H9 (cell line): ENCODE data around the gene CPA2. TPM values are rescaled to one million over a fixed set of nuclear protein-coding genes. Genes with fewer than 3 reads are reported as not detected.
"Not testable (repeated sequence)": the region's sequence is repeated elsewhere in the genome, so short reads cannot be mapped to it uniquely, and the experiment has no call there.

Source experiments
- DNase-seq: peaks from one replicate; pipeline ENCODE4 v3.0.0-alpha.2; 2017
- H2AFZ ChIP-seq: one replicate; pipeline ENCODE4 v1.6.1; 2013; ENCODE audit warnings: mild to moderate bottlenecking, low read length, control low read depth, moderate library complexity
- H2AK5ac ChIP-seq: 2 replicates; pipeline ENCODE4 v1.6.1; 2013; ENCODE audit warnings: low read length, control low read depth, mixed read lengths; ENCODE audit not compliant: insufficient read length
- H2BK120ac ChIP-seq: one replicate; pipeline ENCODE4 v1.6.1; 2013; ENCODE audit warnings: low read depth, mild to moderate bottlenecking, low read length, control low read depth, inconsistent platforms; ENCODE audit not compliant: poor library complexity, severe bottlenecking
- H2BK12ac ChIP-seq: 2 replicates; pipeline ENCODE4 v1.6.1; 2013; ENCODE audit warnings: low read length, control low read depth, mixed read lengths, low read depth; ENCODE audit not compliant: insufficient read length
- H2BK15ac ChIP-seq: 2 replicates; pipeline ENCODE4 v1.6.1; 2013; ENCODE audit warnings: low read depth, low read length, control low read depth
- H2BK20ac ChIP-seq: one replicate; pipeline ENCODE4 v1.6.1; 2013; ENCODE audit warnings: low read depth, mild to moderate bottlenecking, low read length, control low read depth, inconsistent platforms; ENCODE audit not compliant: poor library complexity, severe bottlenecking
- H2BK5ac ChIP-seq: 2 replicates; pipeline ENCODE4 v1.6.1; 2013; ENCODE audit warnings: low read length, control low read depth, mixed read lengths; ENCODE audit not compliant: insufficient read length
- H3K14ac ChIP-seq: 2 replicates; pipeline ENCODE4 v1.6.1; 2013; ENCODE audit warnings: low read length, control low read depth; ENCODE audit not compliant: insufficient read depth
- H3K18ac ChIP-seq: 2 replicates; pipeline ENCODE4 v1.6.1; 2013; ENCODE audit warnings: low read depth, mild to moderate bottlenecking, mixed read lengths, low read length, control low read depth; ENCODE audit not compliant: insufficient read length
- H3K23ac ChIP-seq: 2 replicates; pipeline ENCODE4 v1.6.1; 2013; ENCODE audit warnings: low read length, control low read depth, mixed read lengths, low read depth; ENCODE audit not compliant: insufficient read length
- H3K23me2 ChIP-seq: 2 replicates; pipeline ENCODE4 v1.6.1; 2013; ENCODE audit warnings: low read depth, mild to moderate bottlenecking, mixed read lengths, low read length, control low read depth; ENCODE audit not compliant: insufficient read length, poor library complexity, severe bottlenecking
- H3K27ac ChIP-seq: 2 replicates; pipeline ENCODE4 v1.5.1; 2013; ENCODE audit warnings: low read length, control low read depth, mixed read lengths, low read depth; ENCODE audit not compliant: insufficient read length
- H3K27me3 ChIP-seq: 2 replicates; pipeline ENCODE4 v1.6.1; 2013; ENCODE audit warnings: low read length, control low read depth, inconsistent platforms; ENCODE audit not compliant: insufficient read depth
- H3K4ac ChIP-seq: 2 replicates; pipeline ENCODE4 v1.6.1; 2013; ENCODE audit warnings: low read depth, mild to moderate bottlenecking, control low read depth, inconsistent platforms, low read length, moderate library complexity
- H3K4me1 ChIP-seq: 2 replicates; pipeline ENCODE4 v1.6.1; 2013; ENCODE audit warnings: low read length, control low read depth, inconsistent platforms; ENCODE audit not compliant: insufficient read depth
- H3K4me2 ChIP-seq: 2 replicates; pipeline ENCODE4 v1.6.1; 2013; ENCODE audit warnings: low read length, control low read depth, mixed read lengths; ENCODE audit not compliant: insufficient read length, insufficient read depth
- H3K56ac ChIP-seq: 2 replicates; pipeline ENCODE4 v1.6.1; 2013; ENCODE audit warnings: low read depth, mild to moderate bottlenecking, mixed read lengths, low read length, control low read depth; ENCODE audit not compliant: insufficient read length
- H3K79me1 ChIP-seq: 2 replicates; pipeline ENCODE4 v1.6.1; 2013; ENCODE audit warnings: low read depth, mild to moderate bottlenecking, moderate library complexity, low read length, control low read depth, inconsistent platforms; ENCODE audit not compliant: insufficient read depth, poor library complexity, severe bottlenecking
- H3K79me2 ChIP-seq: 2 replicates; pipeline ENCODE4 v1.6.1; 2013; ENCODE audit warnings: low read length, control low read depth, inconsistent platforms; ENCODE audit not compliant: insufficient read depth
- H3K9ac ChIP-seq: 2 replicates; pipeline ENCODE4 v1.6.1; 2013; ENCODE audit warnings: low read length, control low read depth, mixed read lengths; ENCODE audit not compliant: insufficient read length; ENCODE audit errors: extremely low read depth
- H3K9me3 ChIP-seq: one replicate; pipeline ENCODE4 v1.6.1; 2013; ENCODE audit warnings: low read depth, low read length, inconsistent platforms; ENCODE audit not compliant: control insufficient read depth
- H3T11ph ChIP-seq: one replicate; pipeline ENCODE4 v1.6.1; 2013; ENCODE audit warnings: mild to moderate bottlenecking, low read length, control low read depth, inconsistent platforms
- H4K20me1 ChIP-seq: one replicate; pipeline ENCODE4 v1.6.1; 2013; ENCODE audit not compliant: control insufficient read depth, insufficient read length, insufficient read depth
- H4K5ac ChIP-seq: 2 replicates; pipeline ENCODE4 v1.6.1; 2013; ENCODE audit warnings: low read depth, mild to moderate bottlenecking, mixed read lengths, low read length, control low read depth; ENCODE audit not compliant: insufficient read length
- H4K8ac ChIP-seq: replicated peaks from 2 replicates; pipeline ENCODE4 v1.6.1; 2013; ENCODE audit warnings: low read length, control low read depth, mixed read lengths, low read depth; ENCODE audit not compliant: insufficient read length
- H4K91ac ChIP-seq: 2 replicates; pipeline ENCODE4 v1.6.1; 2013; ENCODE audit warnings: low read depth, mild to moderate bottlenecking, moderate library complexity, mixed read lengths, low read length, control low read depth; ENCODE audit not compliant: insufficient read length
- H3K27ac Mint-ChIP-seq, 3 experiments: 2 replicates in 2 of 3; 3 replicates in 1 of 3; pipeline ENCODE4 v1.8.0; 2020 to 2021; ENCODE audit warnings: mixed read lengths in 3 of 3, mild to moderate bottlenecking in 1 of 3, moderate library complexity in 1 of 3
- H3K27me3 Mint-ChIP-seq: 2 replicates; pipeline ENCODE4 v1.8.0; 2021; ENCODE audit warnings: low read depth, mild to moderate bottlenecking, moderate library complexity, mixed read lengths
- H3K36me3 Mint-ChIP-seq, 3 experiments: 2 replicates in 2 of 3; 3 replicates in 1 of 3; pipeline ENCODE4 v1.8.0; 2020 to 2021; ENCODE audit warnings: low read depth in 3 of 3, mixed read lengths in 3 of 3; ENCODE audit not compliant: insufficient read depth in 1 of 3
- H3K4me1 Mint-ChIP-seq, 2 experiments: 2 replicates each; pipeline ENCODE4 v1.8.0; 2020; ENCODE audit warnings: mixed read lengths in 2 of 2
- H3K4me3 Mint-ChIP-seq, 2 experiments: 2 replicates in 1 of 2; 3 replicates in 1 of 2; pipeline ENCODE4 v1.8.0; 2020 to 2021; ENCODE audit warnings: mild to moderate bottlenecking in 2 of 2, mixed read lengths in 2 of 2, moderate library complexity in 1 of 2
- H3K9me3 Mint-ChIP-seq, 2 experiments: 2 replicates in 1 of 2; 3 replicates in 1 of 2; pipeline ENCODE4 v1.8.0; 2020; ENCODE audit warnings: mild to moderate bottlenecking in 2 of 2, mixed read lengths in 2 of 2, moderate library complexity in 1 of 2
- CTCF ChIP-seq: fragments of 200-600 bp; sonication (generic); conservative IDR thresholded peaks from 3 replicates; pipeline ENCODE4 v1.8.0; 2021; ENCODE audit warnings: antibody characterized with exemption, mild to moderate bottlenecking
- WGBS: extraction: QIAGEN DNeasy Blood & Tissue Kit; methylation state at CpG from one replicate; pipeline ENCODE4 v1.1.7; 2013; ENCODE audit warnings: missing lambda C conversion rate, low lambda C conversion rate, mixed read lengths; ENCODE audit not compliant: insufficient read length; ENCODE audit errors: extremely low coverage; 5-methylcytosine and 5-hydroxymethylcytosine counted together
- total RNA-seq: library from RNA; stranded (reverse); gene quantifications from 2 replicates; pipeline ENCODE4 v1.2.1, GENCODE V29; 2021

Gene CPA2
- total RNA-seq, 1 experiment from 2014 or later = not detected

DNA sequence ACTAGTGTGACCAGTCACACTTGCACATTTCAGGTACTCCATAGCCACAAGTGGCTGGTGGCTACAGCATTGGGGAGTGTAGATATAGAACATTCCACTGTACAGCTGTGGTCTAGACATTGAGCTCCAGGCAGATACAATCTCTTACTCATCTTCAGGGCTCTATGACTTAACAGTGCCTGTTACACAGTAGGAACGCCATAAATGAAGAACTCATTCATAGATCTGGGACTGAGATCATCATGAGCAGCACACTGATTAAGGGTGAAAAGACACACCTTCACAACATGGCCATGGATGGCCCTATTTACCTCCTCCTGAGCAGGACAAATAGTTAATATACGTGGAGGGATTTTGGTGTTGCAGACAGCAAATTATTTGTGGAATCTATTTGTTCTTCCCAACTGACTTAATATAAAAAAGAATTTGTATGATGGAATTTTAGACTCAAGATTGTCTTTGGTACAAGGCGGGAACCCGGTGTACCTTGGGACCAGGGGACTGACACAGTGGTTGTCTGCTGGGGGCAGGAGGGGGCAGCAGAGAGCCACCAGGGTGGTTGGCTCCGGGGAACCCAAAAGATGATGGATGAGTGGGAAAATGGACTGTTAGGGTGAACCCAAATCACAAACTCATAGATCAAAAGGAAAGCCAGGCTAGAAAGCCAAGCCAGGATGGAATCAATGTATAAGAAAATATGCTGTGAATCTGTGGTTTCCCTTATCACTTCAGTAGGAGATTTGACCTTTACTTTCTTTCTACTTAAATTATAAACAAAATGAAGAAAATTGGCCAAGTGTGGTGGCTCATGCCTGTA, 24.3 kb upstream of the CPA2 start:
- H3K36me3 Mint-ChIP-seq = peaks cover 0 to 1% (median 0%) of the 10 kb centered on the region in 3 experiments; a peak in 1 of 7 replicates
- H4K91ac ChIP-seq = no peak overlapping the region
- H3K9ac ChIP-seq = no peak overlapping the region
- H3K79me1 ChIP-seq = no peaks in the 10 kb centered on the region
- no peaks in the 10 kb centered on the region for H4K20me1 ChIP-seq
- H3K27ac ChIP-seq = no peak overlapping the region
- H3K4me1 Mint-ChIP-seq = peaks cover 4 to 7% of the 10 kb centered on the region in 2 experiments; a peak in 1 of 4 replicates
- peaks cover 5 to 7% of the 10 kb centered on the region in 2 experiments; a peak in 1 of 5 replicates for H3K9me3 Mint-ChIP-seq
- DNase-seq = peak; percentile 67
- no peak overlapping the region for H2BK20ac ChIP-seq
- no peak overlapping the region for H2BK120ac ChIP-seq
- no peaks in the 10 kb centered on the region for H3K4me1 ChIP-seq
- H3K4me2 ChIP-seq = no peak overlapping the region
- H3K79me2 ChIP-seq = no peaks in the 10 kb centered on the region
- no peak overlapping the region for H3K4ac ChIP-seq
- H3T11ph ChIP-seq = no peak overlapping the region
- H3K27me3 ChIP-seq = no peaks in the 10 kb centered on the region
- TF ChIP-seq CTCF = peak; percentile 98
- no CpG with 5 or more reads among the region's 5 CpGs for WGBS
- no peak overlapping the region for H3K23ac ChIP-seq
- no peak overlapping the region for H4K8ac ChIP-seq
- peak overlapping the region in 1 of 3 experiments; percentile 24; a peak in 1 of 7 replicates for H3K27ac Mint-ChIP-seq
- no peak overlapping the region for H3K14ac ChIP-seq
- H3K4me3 Mint-ChIP-seq = no peak overlapping the region; a peak in 1 of 5 replicates
- no peaks in the 10 kb centered on the region for H3K9me3 ChIP-seq
- no peak overlapping the region for H2AFZ ChIP-seq
- H2AK5ac ChIP-seq = no peak overlapping the region
- no peak overlapping the region for H2BK12ac ChIP-seq
- H3K23me2 ChIP-seq = no peaks in the 10 kb centered on the region
- no peak overlapping the region for H2BK5ac ChIP-seq
- H2BK15ac ChIP-seq = no peak overlapping the region
- no peak overlapping the region for H3K18ac ChIP-seq
- no peak overlapping the region for H4K5ac ChIP-seq
- H3K56ac ChIP-seq = no peak overlapping the region
- H3K27me3 Mint-ChIP-seq = no peaks in the 10 kb centered on the region; the same call in 1 of the 2 replicates

DNA sequence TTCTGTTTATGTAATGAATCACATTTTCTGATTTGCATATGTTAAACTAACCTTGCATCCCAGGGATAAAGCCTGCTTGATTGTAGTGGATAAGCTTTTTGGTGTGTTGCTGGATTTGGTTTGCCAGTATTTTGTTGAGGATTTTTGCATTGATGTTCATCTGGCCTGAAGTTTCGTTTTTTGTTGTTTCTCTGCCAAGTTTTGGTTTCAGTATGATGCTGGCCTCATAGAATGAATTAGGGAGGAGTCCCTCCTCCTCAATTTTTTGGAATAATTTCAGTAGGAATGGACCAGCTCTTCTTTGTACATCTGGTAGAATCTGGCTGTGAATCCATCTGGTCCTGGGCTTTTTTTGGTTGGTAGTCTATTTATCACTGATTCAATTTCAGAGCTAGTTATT, 23.2 kb upstream of the CPA2 start:
- not testable (repeated sequence) for H2BK15ac ChIP-seq, H3K18ac ChIP-seq, H2AFZ ChIP-seq, H2BK20ac ChIP-seq, H2BK12ac ChIP-seq, H3K9me3 ChIP-seq, H3K27ac ChIP-seq, H3K36me3 Mint-ChIP-seq, H4K91ac ChIP-seq, H4K20me1 ChIP-seq, H3K14ac ChIP-seq, H3K9ac ChIP-seq, H3K27me3 Mint-ChIP-seq, H3K79me1 ChIP-seq, H3K4me1 Mint-ChIP-seq, H3K9me3 Mint-ChIP-seq, H3K4me3 Mint-ChIP-seq, H3K27me3 ChIP-seq, H4K5ac ChIP-seq, H3K23ac ChIP-seq, H2BK5ac ChIP-seq, H3K4me1 ChIP-seq, H3K23me2 ChIP-seq, H4K8ac ChIP-seq, DNase-seq, H3K56ac ChIP-seq, H2BK120ac ChIP-seq, H2AK5ac ChIP-seq, H3K27ac Mint-ChIP-seq, H3K4ac ChIP-seq, H3T11ph ChIP-seq, H3K4me2 ChIP-seq, H3K79me2 ChIP-seq
- WGBS = no CpG with 5 or more reads among the region's 1 CpG
